ENCODE results near the gene HNRNPA3.

Gene HNRNPA3

DNA sequence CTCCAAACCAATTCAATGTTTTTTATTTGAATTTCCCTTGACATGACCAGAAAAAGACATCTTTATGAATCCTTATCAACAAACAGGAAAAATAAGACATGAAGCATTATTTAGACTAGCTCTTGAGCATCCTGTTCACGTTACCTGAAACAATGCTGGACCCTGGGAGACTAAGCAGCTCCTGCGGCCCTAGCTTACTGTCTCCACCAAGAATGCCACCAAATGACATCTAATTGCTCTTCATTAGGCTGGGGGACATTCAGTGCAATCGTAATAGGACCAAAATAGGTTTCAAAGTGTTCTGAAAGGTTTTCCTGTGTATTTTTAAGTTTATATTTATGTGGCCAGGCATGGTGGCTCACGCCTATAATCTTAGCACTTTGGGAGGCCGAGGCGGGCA lies 26.5 kb downstream of the HNRNPA3 start:
- no peaks in the 10 kb centered on the region for H3K27me3 ChIP-seq (ENCODE audit: low read length)
- no peak for TF ChIP-seq EZH2phosphoT487 (conservative IDR thresholded peaks at IDR 0.05; ENCODE audit: low read length)
- TF ChIP-seq, protein P1, sequence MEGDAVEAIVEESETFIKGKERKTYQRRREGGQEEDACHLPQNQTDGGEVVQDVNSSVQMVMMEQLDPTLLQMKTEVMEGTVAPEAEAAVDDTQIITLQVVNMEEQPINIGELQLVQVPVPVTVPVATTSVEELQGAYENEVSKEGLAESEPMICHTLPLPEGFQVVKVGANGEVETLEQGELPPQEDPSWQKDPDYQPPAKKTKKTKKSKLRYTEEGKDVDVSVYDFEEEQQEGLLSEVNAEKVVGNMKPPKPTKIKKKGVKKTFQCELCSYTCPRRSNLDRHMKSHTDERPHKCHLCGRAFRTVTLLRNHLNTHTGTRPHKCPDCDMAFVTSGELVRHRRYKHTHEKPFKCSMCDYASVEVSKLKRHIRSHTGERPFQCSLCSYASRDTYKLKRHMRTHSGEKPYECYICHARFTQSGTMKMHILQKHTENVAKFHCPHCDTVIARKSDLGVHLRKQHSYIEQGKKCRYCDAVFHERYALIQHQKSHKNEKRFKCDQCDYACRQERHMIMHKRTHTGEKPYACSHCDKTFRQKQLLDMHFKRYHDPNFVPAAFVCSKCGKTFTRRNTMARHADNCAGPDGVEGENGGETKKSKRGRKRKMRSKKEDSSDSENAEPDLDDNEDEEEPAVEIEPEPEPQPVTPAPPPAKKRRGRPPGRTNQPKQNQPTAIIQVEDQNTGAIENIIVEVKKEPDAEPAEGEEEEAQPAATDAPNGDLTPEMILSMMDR (IDR thresholded peaks at IDR 0.05; ENCODE audit: insufficient read depth, low read length, poor library complexity, severe bottlenecking), result no peak
- no peak overlapping the region for H3K27ac ChIP-seq (ENCODE audit: low read depth, low read length)
- no peak overlapping the region for H2AFZ ChIP-seq (ENCODE audit: low read depth, low read length, severe bottlenecking)
- H3K4me3 ChIP-seq (ENCODE audit: insufficient read depth, low read length, poor library complexity, severe bottlenecking), result no peak overlapping the region
- no peaks in the 10 kb centered on the region for H3K9me3 ChIP-seq (ENCODE audit: insufficient read depth, low read length)
- no peaks in the 10 kb centered on the region for H3K9me2 ChIP-seq (replicated peaks; ENCODE audit: insufficient read depth, low read length)
- no peak overlapping the region for H3K9ac ChIP-seq (ENCODE audit: low read length)
- H3F3A ChIP-seq (ENCODE audit: insufficient read depth), result peaks cover 17% of the 10 kb centered on the region; the same call in 1 of the 2 replicates
- H3K79me2 ChIP-seq (ENCODE audit: insufficient read depth, low read length), result peaks cover 98% of the 10 kb centered on the region
- H4K20me1 ChIP-seq (ENCODE audit: low read depth, low read length), result peaks cover 48% of the 10 kb centered on the region
- H3K4me2 ChIP-seq (ENCODE audit: low read depth, low read length, poor library complexity, severe bottlenecking), result no peak overlapping the region
- H3K36me3 ChIP-seq (ENCODE audit: low read length), result no peaks in the 10 kb centered on the region

DNA sequence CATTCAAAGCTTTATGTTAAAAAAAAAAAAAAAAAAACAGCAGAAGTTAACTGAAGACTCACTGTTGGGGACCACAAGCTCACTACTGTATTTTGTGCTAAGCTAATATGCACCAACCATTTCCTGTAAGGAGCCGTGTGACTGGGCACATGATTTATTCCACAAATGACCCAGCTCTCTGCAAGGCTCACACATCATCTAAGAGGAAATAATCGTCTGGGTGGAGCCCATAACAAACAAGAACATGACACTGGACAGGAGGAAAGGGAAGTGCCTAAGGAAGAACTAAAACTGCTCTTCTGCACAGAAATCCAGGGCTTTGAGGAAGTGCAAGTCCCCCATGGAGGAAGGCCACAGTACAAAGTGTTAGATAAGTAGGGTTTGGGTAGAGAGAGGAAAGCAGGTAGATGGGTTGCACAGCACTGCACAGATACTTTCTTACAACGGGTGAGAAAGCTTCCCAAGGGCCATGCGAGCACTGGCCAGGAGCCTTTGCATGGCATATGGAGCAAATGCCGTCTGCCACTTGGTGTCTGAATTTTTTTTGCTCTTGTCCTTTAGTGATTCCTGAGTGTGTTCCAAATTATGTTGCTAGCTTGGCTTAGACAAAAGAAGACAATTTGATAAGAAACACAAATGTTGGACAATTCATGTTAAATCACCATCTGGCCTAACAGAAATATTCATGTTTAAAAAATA lies 27.5 kb downstream of the HNRNPA3 start:
- Histone ChIP-seq H3K4me2 (ENCODE audit: low read depth, low read length, poor library complexity, severe bottlenecking) (no peak overlapping the region), H3K27me3 (ENCODE audit: low read length) (no peaks in the 10 kb centered on the region), H2AFZ (ENCODE audit: low read depth, low read length, severe bottlenecking) (no peak overlapping the region), H3F3A (ENCODE audit: insufficient read depth) (peaks cover 17% of the 10 kb centered on the region; the same call in 1 of the 2 replicates), H4K20me1 (ENCODE audit: low read depth, low read length) (peaks cover 48% of the 10 kb centered on the region), H3K4me3 (ENCODE audit: insufficient read depth, low read length, poor library complexity, severe bottlenecking) (no peak overlapping the region), H3K79me2 (ENCODE audit: insufficient read depth, low read length) (peaks cover 98% of the 10 kb centered on the region), H3K9ac (ENCODE audit: low read length) (no peak overlapping the region), H3K36me3 (ENCODE audit: low read length) (no peaks in the 10 kb centered on the region), H3K27ac (ENCODE audit: low read depth, low read length) (0 out of 2 replicates have a peak overlapping the region, but pooled peaks have one; percentile 1), H3K9me2 (replicated peaks; ENCODE audit: insufficient read depth, low read length) (no peaks in the 10 kb centered on the region), H3K9me3 (ENCODE audit: insufficient read depth, low read length) (no peaks in the 10 kb centered on the region)
- TF ChIP-seq, protein P1 (IDR thresholded peaks at IDR 0.05; ENCODE audit: insufficient read depth, low read length, poor library complexity, severe bottlenecking), result no peak
- no peak for TF ChIP-seq EZH2phosphoT487 (conservative IDR thresholded peaks at IDR 0.05; ENCODE audit: low read length)

DNA sequence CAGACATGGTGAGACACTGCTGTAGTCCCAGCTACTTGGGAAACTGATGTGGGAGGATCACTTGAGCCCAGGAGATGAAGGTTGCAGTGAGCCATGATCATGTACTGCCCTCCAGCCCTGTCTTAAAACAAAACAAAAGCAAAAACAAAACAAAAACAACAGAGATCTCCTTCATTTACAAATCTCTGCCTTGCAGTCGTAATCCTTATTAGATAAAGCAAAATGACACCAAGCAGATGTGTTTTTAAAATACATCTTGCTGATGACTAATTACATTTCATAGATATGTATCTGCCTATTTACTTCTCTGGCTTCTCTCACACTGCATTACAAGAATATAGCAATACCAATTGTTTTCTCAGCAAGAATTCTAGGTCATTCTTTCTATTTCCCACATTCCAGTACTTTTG lies 29.1 kb downstream of the HNRNPA3 start:
- no peak overlapping the region for H3K4me3 ChIP-seq (ENCODE audit: insufficient read depth, low read length, poor library complexity, severe bottlenecking)
- no peaks in the 10 kb centered on the region for H3K27me3 ChIP-seq (ENCODE audit: low read length)
- no peak overlapping the region for H3K4me2 ChIP-seq (ENCODE audit: low read depth, low read length, poor library complexity, severe bottlenecking)
- H3K36me3 ChIP-seq (ENCODE audit: low read length), result no peaks in the 10 kb centered on the region
- H3K9me3 ChIP-seq (ENCODE audit: insufficient read depth, low read length), result no peaks in the 10 kb centered on the region
- no peak overlapping the region for H3K9ac ChIP-seq (ENCODE audit: low read length)
- no peak overlapping the region for H2AFZ ChIP-seq (ENCODE audit: low read depth, low read length, severe bottlenecking)
- no peaks in the 10 kb centered on the region for H3K9me2 ChIP-seq (replicated peaks; ENCODE audit: insufficient read depth, low read length)
- peaks cover 45% of the 10 kb centered on the region for H4K20me1 ChIP-seq (ENCODE audit: low read depth, low read length)
- no peak overlapping the region for H3K27ac ChIP-seq (ENCODE audit: low read depth, low read length)
- peaks cover 98% of the 10 kb centered on the region for H3K79me2 ChIP-seq (ENCODE audit: insufficient read depth, low read length)
- TF ChIP-seq, protein P1 (IDR thresholded peaks at IDR 0.05; ENCODE audit: insufficient read depth, low read length, poor library complexity, severe bottlenecking), result no peak
- no peak for TF ChIP-seq EZH2phosphoT487 (conservative IDR thresholded peaks at IDR 0.05; ENCODE audit: low read length)
- peaks cover 17% of the 10 kb centered on the region; the same call in 1 of the 2 replicates for H3F3A ChIP-seq (ENCODE audit: insufficient read depth)
